8988T (cell line): ENCODE results near the gene LIPI.
"Not testable (repeated sequence)": the region's sequence is repeated elsewhere in the genome, so short reads cannot be mapped to it uniquely, and the experiment has no call there.

ENCODE experiments used
- DNase-seq: peaks from one replicate; pipeline ENCODE4 v3.0.0; 2011

Gene LIPI

DNA sequence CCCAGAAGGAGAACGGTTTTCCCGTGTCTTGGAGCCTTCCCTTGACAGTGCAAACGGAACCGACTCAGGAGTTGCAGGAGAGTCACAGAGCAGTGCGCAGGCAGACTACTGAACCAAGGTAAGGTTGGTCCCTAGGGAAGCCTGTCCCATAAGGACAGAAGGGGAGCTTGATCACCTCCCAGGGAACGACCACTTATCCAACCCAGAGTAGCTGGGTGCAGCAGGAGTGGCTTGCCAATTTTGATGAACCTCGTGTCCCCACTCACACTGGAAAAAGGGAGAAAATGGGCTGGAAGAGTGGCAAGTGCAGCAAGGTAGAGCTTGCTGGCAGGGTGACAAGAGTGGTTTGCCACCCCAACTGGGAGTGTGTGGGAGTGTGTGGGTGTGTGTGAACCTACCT lies 95.1 kb downstream of the LIPI start:
- no peak for DNase-seq

- no peak for DNase-seq
These were observed 96.5 kb downstream of the LIPI start for GRCh38 chr21:14114251-14114650.

GRCh38 chr21:14104564-14104963 lies 106.2 kb downstream of the LIPI start:
- not testable (repeated sequence) for DNase-seq

DNA sequence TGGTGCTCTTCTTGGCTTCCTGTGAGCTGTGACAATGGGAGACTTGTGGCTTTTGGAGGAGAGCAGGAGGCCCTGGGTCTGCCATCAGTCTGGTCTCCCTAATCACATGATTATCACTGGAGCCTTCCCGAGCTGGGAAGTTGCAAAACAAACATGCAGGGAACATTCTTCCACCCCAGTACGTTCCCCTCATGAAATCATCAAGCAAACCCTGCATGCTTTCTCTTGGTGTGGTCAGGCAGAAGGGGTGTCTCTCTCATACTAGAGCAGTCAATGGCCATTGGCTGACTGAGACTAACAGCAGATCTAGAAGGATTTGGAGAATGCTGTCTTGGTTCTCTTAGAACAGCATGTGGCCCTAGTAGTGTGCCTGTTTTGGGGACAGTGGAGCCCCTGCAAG lies 111.2 kb downstream of the LIPI start:
- DNase-seq = no peak

DNA sequence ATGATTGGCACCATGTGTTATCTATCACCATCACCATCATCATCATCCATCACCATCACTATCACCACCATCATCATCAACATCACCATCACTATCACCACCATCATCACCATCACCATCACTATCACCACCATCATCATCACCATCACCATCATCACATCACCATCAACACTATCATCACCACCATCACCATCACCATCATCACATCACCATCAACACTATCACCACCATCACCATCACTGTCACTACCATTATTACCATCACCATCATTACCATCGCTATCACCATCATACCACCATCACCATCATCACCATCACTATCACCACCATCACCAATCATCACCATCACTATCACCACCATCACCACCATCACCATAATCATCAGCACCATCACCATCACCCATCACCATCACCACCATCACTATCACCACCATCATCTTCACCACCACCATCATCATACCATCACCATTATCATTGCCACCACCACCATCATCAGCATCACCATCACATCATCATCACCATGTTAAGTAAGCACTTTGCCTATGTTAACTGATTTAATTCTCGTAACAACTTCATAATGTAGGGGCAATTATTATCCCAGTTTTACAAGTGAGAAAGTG lies 112.8 kb downstream of the LIPI start:
- no peak for DNase-seq

GRCh38 chr21:14096577-14096976 lies 114.2 kb downstream of the LIPI start:
- no peak for DNase-seq

DNA sequence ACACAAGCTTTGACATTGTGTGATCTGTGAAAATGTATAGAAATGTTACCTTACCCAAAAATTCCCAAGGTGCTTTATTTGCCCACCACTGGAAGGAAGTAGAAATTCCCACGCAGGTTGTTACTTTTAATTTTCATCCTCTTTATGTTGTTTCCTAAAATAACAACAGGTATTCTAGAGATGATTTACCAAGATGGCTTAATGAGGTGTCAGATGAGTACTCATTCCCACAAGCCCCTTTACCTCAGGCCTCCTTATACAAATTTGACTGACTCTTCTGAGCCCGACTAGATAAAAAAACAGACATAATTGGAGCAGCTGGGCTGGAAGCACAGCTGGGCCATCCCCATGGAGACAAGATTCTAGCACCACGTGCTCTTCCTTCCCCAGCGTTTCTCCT lies 114.6 kb downstream of the LIPI start:
- no peak for DNase-seq

- DNase-seq = no peak
These were observed 115.7 kb downstream of the LIPI start for GRCh38 chr21:14095056-14095455.

GRCh38 chr21:14092834-14093560 lies 117.8 kb downstream of the LIPI start:
- DNase-seq = no peak

DNA sequence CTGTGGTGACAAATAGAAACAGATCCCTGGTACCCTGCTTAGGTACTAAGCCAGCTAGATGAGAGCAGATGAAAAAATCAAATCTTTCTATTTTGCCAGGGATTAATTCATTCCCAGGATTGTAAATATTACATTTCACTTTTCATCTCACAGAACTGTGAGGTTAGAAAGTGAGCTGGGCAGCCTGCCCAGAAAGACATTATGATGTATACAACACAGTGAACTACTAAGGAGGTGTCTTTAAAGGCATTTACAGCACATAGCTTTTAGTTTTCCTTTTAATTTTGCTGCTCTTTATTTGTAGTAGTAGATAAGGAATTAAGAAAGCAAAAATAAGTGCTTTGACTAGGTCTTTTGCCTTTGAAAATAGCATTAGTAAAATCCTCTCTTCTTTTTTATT lies 120.6 kb downstream of the LIPI start:
- DNase-seq = not testable (repeated sequence)

DNA sequence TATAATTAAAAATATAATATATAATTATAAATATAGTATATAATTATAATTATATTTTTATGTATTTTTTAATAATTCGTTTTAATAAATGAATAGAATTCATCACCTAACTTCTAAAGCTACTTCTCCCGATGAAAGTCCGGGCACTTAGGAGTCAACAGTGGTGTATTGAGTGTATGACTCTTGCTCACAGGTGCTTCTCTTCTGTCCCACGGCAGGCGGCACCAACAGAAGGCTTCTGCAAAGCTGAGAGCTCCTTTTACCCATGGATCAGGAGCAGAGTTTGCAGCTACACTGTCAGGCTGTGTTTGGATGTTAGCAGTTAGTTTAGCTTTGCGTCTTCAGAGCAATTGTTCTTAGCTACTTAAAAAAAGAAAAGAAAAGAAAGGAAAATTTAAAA lies 122.4 kb downstream of the LIPI start:
- no peak for DNase-seq

GRCh38 chr21:14086553-14086952 lies 124.2 kb downstream of the LIPI start:
- no peak for DNase-seq

DNA sequence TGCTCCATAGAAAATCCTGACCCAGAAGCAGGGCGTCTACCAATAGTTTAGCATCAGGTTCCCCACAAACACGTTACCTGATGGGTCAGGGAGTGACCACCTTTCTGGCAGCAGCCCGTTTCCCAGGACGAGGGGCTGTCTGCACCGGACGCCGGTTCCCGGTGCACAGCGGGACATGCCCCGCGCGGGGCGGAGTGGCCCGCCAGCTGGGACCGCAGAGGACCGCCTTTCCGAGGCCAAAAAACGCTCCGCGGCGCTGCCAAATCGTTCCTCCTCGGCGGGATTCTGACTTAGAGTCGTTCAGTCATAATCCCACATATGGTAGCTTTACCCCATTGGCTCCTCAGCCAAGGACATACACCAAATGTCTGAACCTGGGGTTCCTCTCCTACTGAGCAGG lies 126.1 kb downstream of the LIPI start:
- DNase-seq = no peak

DNA sequence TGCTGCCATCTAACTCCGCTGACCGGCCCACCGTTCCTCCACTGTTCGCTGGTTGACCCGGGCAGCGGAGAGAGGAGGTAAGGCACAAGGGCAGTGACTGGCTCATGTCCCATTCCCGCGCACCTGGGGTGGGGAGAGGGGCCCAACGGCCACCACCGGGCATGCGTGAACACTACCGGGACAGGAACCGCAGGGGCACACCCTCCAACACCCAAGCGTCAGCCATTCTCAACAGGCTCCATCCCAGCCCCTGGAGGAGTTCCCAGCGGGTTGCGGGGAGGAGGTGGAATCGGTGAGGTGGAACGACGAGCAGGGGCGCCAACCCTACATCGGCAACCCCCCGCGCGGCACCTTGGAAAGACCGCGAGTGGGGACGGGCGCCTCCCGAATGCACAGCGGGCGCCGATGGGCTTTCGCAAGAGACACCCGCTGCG lies 126.7 kb downstream of the LIPI start:
- no peak for DNase-seq

DNA sequence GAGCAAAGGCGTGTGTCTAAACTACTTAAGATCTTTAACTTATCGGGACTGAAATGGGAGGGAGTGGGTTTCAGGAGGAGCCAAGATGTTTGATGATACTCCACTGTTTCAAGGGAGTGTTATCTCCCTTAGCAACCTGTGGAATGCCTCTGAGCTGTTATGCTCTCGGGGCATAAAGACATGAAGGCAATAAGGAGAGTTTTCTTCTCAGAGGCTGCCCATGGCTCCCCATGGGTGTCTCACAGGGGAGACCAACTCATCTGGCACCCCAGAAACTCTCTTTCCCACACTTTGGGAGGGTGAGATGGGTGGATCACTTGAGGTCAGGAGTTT lies 130.0 kb downstream of the LIPI start:
- no peak for DNase-seq

DNA sequence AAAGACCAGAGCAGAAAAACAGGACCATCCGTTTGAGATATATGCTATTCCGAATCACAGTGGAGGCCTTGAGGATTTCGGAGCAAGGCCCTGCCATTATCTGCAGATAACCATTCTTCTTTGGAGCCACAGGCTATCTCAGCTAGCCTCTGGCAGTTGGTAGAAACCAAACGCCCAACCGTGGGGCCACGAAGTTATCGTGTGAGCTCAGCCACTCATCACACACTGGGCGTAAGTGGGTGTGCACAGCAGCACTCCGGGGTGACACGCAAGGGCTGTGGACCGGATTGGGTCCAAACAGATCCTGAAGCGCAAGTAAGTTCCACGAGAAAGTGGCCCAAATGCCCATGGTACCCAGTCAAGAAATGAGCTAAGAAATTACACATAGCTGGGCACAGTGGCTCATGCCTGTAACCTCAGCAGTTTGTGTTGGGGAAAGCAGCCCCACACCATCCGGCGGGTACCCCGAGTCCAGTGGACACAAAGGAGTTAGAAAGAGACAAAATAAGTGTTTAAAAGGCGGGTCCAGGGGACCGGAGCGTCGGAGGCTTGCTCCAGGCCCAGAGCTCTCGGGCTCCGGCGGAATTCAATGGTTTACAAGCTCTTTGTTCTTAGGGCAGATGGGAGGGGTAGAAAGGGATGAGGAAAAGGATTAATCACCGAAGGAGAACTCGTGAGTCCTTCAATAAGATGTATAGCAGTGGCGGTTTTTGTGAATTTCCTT lies 130.6 kb downstream of the LIPI start:
- DNase-seq = no peak

- no peak for DNase-seq
These were observed 131.9 kb downstream of the LIPI start for GRCh38 chr21:14078746-14079375.

- no peak for DNase-seq
These were observed 134.5 kb downstream of the LIPI start for GRCh38 chr21:14076143-14076806.

- DNase-seq = no peak
These were observed 135.2 kb downstream of the LIPI start for GRCh38 chr21:14075346-14076142.

- DNase-seq = no peak
These were observed 136.6 kb downstream of the LIPI start for GRCh38 chr21:14074177-14074576.

DNA sequence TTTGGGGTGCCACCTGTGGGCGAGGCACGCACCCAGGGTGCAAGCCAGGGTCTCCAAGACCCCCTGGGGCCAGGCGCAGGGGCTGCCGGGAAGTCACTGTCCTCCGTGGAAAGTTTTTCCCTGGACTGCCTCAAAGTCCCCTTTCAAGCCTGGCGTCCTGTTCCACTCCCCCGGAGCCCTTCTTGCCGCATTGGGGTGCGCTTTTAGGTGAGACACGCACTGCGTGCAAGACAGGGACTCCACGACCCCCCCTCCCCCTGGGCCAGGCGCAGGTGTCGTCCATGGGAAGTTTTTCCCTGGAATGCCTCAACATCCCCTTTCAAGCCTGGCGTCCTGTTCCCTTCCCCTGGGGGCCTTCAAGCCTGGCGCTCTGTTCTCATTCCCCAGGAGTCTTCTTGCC lies 137.1 kb downstream of the LIPI start:
- no peak for DNase-seq

DNA sequence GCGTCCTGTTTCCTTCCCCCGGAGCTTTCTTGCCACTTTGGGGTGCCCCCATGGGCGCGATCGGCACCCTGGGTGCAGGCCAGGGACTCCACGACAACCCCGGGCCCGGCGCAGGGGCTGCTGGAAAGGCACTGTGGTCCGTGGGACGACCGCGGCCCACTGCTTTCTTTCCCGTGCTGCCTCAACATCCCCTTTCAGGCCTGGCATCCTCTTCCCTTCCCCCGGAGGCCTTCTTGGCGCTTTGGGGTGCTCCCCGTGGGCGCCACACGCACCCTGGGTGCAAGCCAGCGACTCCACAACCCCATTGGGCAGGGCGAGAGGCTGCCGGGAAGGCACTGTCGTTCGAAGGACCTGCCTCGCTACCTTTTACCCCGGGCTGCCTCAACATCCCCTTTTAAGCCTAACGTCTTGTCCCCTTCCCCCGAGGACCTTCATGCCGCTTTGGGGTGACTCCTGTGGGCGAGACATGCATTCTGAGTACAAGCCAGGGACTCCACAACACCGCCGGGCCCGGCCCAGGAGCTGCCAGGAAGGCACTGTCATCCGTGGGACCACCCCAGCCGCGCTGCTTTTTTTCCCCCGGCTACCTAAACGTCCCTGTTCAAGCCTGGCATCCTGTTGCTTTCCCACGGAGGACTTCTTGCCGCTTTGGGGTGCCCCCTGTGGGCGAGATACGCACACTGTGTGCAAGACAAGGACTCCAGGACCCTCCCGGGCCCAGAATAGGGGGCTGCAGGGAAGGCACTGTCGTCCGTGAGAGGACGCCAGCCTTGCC lies 137.8 kb downstream of the LIPI start:
- no peak for DNase-seq
